Measurements from ENCODE around the gene TRAF4. TPM values are rescaled to one million over a fixed set of nuclear protein-coding genes. Genes with fewer than 3 reads are reported as not detected.

The TRAF4 gene
- total RNA-seq, 2 experiments from 2014 or later, result 44.9 to 45.1 TPM

DNA sequence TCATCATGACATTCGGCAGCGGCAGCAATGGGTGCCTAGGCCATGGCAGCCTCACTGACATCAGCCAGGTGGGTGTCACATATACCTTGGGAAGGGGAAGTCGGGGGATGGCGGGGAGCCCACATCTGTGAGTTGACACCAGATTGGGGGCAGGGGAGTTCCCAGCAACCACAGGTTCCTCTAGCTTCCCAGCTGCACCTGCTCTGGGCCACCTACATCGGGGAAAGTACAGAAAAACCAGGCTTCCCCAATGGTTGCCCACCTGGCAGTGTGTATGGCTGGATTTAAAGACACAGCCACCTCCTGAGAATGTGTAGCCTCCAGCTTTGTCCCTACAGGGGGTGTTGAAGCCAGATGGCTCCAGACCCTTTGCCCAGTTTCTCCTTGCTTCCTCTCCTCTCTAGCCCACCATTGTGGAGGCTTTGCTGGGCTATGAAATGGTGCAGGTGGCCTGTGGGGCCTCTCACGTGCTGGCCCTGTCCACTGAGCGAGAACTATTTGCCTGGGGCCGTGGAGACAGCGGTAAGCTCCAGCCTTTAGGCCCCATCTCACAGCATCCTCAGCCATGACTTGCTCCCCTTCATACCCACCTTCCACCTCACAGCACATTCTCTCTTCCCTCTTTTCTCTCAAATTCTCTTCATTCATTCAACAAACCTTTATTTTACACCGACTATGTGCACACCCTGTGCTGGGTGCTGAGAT is 5.0 kb upstream of the TRAF4 start:
- POLR2A ChIA-PET, result no interaction called here
- Mint-ChIP-seq H3K27ac (peak overlapping the region; percentile 80), H3K27me3 (no peaks in the 10 kb centered on the region), H3K36me3 (ENCODE audit: low read depth) (peaks cover 14% of the 10 kb centered on the region), H3K4me1 (peaks cover 29% of the 10 kb centered on the region), H3K9me3 (peaks cover 2% of the 10 kb centered on the region), H3K4me3 (no peak overlapping the region)
- no peak for DNase-seq
- CTCF ChIA-PET, result interaction anchor here (20.1 kb wide), 1 partner anchor 9 kb away, joined by 420 read pairs; the partner anchor contains the start of genes NEK8 and TLCD1

DNA sequence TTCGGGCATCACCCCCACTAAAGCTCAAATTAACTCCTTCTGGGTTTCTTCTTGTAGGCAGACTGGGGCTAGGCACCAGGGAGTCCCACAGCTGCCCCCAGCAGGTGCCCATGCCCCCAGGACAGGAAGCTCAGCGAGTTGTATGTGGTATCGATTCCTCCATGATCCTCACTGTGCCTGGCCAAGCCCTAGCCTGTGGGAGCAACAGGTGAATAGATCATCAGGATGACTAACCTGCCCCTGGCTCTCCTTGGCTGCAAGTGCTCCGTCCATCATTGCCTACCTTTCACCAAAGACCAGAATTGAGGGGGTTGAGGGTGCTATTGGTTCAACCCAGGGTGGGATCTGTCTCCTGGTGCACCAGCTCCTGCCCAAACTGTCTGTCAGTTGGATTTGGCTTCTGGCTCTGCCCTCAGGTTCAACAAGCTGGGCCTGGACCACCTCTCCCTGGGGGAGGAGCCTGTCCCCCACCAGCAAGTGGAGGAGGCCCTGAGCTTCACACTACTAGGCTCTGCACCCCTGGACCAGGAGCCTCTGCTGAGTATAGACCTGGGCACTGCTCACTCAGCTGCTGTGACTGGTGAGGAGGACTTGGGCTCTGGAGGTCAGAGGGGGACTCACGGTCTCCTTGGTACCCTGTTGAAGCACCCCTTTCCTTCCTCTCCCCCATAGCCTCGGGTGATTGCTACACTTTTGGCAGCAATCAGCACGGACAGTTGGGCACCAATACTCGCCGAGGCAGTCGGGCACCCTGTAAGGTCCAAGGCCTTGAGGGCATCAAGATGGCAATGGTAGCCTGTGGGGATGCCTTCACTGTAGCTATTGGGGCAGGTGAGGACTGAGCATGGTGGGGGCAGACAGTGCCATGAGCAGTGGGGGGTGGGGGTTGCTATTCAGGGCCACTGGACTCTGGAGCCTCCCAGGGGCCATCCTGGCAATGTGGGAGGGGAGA is 3.1 kb upstream of the TRAF4 start:
- CTCF ChIA-PET, result interaction anchor here (1.0 to 20.1 kb wide), 3 partner anchors 9 to 23 kb away, joined by 3 to 420 read pairs (median 3); partner anchors contain the start of genes NEK8 and TLCD1
- Mint-ChIP-seq H3K4me1 (peaks cover 34% of the 10 kb centered on the region), H3K4me3 (no peak overlapping the region), H3K9me3 (peaks cover 2% of the 10 kb centered on the region), H3K27me3 (no peaks in the 10 kb centered on the region), H3K36me3 (ENCODE audit: low read depth) (peaks cover 14% of the 10 kb centered on the region), H3K27ac (no peak overlapping the region)
- DNase-seq, result no peak
- POLR2A ChIA-PET, result no interaction called here

DNA sequence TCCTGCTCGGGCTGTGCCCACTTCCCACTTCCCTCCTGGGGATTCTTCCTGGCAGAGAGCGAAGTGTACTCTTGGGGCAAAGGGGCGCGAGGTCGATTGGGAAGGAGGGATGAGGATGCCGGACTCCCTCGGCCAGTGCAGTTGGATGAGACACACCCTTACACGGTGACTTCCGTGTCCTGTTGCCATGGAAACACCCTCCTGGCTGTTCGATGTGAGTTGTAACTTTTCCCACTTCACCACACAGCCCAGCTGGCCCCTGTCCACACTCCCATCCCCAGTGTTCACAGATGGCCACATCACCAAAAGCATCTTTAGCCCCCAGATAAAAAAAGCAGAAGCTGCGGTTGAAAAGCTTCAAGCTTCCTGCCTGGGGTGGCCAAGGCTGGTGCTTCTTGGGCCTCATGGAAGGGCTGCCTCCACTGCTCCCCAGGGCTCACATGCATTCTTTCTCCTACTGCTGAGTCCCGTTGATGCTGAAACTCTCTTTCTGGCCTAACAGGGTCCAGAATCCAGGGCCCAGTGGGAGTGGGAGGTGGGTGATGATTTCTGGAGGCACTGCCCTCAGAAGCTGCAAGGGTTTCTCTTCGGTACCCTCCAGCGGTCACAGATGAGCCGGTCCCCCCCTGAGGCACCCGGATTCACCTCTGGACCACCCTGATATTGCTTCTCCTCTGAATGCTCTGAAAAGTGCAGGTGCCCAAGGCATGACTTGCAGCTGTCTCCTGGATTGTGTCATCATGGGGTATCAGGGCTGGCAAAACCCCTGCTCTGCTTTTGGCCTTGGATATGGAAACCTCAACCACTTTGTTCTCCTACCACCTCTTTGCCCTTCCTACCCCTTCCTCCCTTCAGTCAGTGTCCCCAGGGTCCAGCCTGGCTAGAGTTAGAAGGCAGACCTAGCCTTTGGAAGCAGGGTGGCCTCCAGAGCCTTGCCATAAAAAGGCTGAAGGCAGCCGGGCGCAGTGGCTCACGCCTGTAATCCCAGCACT is 2.2 kb upstream of the TRAF4 start:
- H3K4me1 Mint-ChIP-seq, result peaks cover 42% of the 10 kb centered on the region
- POLR2A ChIA-PET, result no interaction called here
- CTCF ChIA-PET, result interaction anchor here (0.6 to 20.1 kb wide), 5 partner anchors 8 to 163 kb away, joined by 3 to 420 read pairs (median 3); partner anchors contain the start of genes NEK8 and TLCD1
- H3K4me3 Mint-ChIP-seq, result no peak overlapping the region
- no peaks in the 10 kb centered on the region for H3K27me3 Mint-ChIP-seq
- no peak for DNase-seq
- H3K36me3 Mint-ChIP-seq (ENCODE audit: low read depth), result peaks cover 13% of the 10 kb centered on the region
- peak overlapping the region; percentile 51 for H3K27ac Mint-ChIP-seq
- peaks cover 2% of the 10 kb centered on the region for H3K9me3 Mint-ChIP-seq

DNA sequence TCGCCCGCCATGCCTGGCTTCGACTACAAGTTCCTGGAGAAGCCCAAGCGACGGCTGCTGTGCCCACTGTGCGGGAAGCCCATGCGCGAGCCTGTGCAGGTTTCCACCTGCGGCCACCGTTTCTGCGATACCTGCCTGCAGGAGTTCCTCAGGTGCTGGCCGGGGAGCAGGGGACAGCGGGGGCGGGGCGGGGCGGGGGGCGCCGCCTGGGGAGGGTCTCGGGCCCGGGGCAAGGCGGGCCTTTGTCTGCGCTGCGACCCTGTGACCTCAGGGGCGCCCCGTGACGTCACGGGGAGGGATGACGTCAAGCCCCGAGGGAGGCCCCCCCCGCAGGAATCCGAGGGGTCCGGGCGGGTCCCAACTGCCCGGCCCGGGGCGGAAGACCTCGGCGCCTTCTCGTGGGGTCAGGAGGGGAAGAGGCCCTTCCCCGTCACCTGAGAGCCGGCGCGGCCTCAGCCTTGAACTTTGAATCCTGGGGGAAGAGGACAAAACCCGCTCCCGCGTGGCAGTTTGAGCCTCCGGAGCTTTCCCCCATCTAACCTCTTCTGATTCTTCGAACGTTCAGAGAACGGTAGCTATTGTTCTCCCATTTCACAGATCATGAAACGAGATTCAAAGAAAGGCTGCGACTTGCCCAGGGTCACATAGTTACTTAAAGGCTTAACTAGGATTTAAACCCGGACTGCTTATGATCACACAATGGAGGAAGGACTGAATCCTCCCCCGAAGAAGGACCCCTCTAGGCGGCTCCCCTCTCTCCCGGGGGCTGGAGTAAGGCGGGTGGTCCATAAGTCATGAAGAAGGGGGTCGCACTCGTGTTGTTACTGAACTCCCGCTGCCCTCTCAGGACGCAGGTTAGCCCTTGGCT is 527 bp downstream of the TRAF4 start:
- ChIA-PET CTCF (interaction anchor here (0.6 to 20.1 kb wide), 6 partner anchors 14 to 153 kb away, joined by 3 to 420 read pairs (median 4); partner anchors contain the start of genes FLOT2, NEK8, RPL23A and TLCD1), POLR2A (interaction anchor here (1.0 to 1.9 kb wide), 3 partner anchors 15 to 18 kb away, joined by 3 to 6 read pairs (median 3); partner anchors contain the start of gene TLCD1)
- Mint-ChIP-seq H3K27me3 (no peaks in the 10 kb centered on the region), H3K27ac (peak overlapping the region; percentile 94), H3K4me3 (peak overlapping the region; percentile 89), H3K9me3 (peaks cover 2% of the 10 kb centered on the region), H3K36me3 (ENCODE audit: low read depth) (peaks cover 15% of the 10 kb centered on the region), H3K4me1 (peaks cover 42% of the 10 kb centered on the region)
- peak; percentile 71 for DNase-seq

DNA sequence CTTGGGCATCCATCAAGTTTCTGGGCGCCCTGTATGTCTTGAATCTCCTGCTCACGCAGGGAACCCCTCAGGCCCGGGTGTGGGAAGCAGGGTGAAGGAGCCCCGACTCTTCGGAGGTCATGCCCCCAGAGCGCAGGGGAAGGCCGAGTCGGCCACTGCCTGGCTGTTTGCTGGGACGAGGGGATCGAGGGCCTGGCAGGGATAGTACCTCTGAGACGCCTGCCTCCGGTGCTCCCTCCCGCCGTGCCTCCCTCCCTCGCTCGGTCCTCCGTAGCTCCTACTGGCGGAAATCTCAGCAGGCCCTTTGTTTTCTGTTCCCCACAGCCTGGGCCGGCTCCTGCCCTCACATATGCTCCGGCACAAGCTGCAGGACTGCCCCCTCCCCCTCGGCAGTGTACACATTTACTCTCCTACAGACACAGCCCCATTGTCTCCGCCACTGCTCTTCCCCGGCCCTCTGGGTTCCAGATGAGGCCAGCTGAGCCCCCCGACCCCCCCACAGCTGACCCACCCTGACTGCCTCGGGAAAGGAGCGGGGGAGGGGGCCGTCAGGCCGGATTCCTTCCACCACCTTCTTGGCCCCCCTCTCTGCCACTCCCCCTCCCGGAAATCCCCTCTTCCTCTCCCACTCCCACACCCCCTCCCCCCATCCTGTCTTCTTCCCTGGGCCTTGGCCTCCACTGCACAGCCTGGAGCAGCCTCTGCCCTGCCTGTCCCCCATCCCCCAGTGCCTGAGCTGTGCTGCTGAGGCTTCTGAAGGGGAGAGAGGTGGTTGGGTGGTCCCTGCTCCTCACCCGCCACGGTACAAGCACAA is 1.4 kb downstream of the TRAF4 start:
- ChIA-PET CTCF (interaction anchor here (1.2 to 20.1 kb wide), 5 partner anchors 15 to 153 kb away, joined by 3 to 420 read pairs (median 5); partner anchors contain the start of genes FLOT2, NEK8, RPL23A and TLCD1), POLR2A (interaction anchor here (0.5 to 1.9 kb wide), 3 partner anchors 16 to 154 kb away, joined by 3 to 6 read pairs (median 3); partner anchors contain the start of gene TLCD1)
- Mint-ChIP-seq H3K9me3 (no peaks in the 10 kb centered on the region), H3K27me3 (no peaks in the 10 kb centered on the region), H3K4me3 (peak overlapping the region; percentile 89), H3K4me1 (peaks cover 47% of the 10 kb centered on the region), H3K36me3 (ENCODE audit: low read depth) (peaks cover 15% of the 10 kb centered on the region), H3K27ac (peak overlapping the region; percentile 94)
- DNase-seq, result peak; percentile 45

DNA sequence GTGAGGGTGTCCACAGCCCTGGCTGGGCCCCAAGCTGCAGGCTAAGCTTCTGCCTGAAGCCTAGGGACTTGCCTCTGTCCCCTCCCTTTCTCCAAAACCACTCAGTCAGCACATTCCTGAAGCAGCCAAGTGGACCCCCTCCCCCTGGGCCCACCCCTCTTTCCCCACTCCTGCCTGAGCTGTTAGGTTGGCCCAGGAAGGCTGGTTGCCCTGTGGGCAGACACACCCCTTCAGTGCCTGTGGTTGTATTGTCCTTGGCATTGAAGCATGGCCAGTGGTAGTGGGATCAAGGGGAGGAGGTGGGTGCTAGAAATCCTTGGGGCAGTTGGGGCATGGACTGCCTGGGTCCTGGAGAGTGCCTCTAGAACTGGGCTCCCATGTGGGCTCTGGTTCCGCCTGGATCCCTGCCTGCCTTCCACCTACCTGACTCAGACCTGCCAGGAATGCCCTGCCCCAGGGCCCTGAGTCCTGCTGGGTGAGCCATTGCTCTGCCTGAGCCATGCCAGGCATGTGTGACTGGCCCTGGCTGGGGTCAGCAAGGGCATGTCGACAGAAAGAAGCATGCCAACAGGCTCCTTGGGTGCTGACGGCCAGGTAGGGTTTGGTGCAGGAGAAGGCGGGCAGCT is 2.1 kb downstream of the TRAF4 start:
- DNase-seq, result no peak
- H3K9me3 Mint-ChIP-seq, result no peaks in the 10 kb centered on the region
- peaks cover 48% of the 10 kb centered on the region for H3K4me1 Mint-ChIP-seq
- H3K27ac Mint-ChIP-seq, result peak overlapping the region; percentile 94
- H3K36me3 Mint-ChIP-seq (ENCODE audit: low read depth), result peaks cover 11% of the 10 kb centered on the region
- no peaks in the 10 kb centered on the region for H3K27me3 Mint-ChIP-seq
- ChIA-PET CTCF (interaction anchor here (1.2 to 20.1 kb wide), 6 partner anchors 16 to 161 kb away, joined by 3 to 420 read pairs (median 4); partner anchors contain the start of genes FLOT2, NEK8, RPL23A and TLCD1), POLR2A (interaction anchor here (1.5 to 1.9 kb wide), 2 partner anchors 17 to 19 kb away, joined by 3 to 6 read pairs; partner anchors contain the start of gene TLCD1)
- H3K4me3 Mint-ChIP-seq, result peak overlapping the region; percentile 89

DNA sequence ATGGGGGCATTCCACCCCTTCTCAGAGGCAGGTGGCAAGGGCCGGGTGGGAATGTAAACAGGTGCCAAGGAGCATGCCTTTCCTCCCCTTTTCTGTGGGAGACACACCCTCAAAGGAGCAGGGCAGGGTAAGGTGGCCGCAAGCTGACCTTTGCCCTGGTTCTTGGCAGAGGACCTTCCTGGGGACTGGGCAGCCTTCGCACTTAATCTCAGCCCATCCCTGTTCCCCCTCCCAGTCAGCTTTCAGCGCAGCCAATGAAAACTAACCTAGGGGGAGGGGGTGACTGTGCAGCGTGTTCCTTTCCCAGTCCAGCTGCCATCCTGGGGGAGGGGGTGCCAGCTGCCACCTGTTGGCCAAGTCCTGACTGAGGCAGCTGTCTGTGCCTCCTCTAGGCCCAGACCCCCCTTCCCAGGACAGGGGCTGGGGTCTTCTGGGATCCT is 2.8 kb downstream of the TRAF4 start:
- CTCF ChIA-PET, result interaction anchor here (1.5 to 20.1 kb wide), 2 partner anchors 16 to 160 kb away, joined by 4 to 420 read pairs; partner anchors contain the start of genes NEK8 and TLCD1
- POLR2A ChIA-PET, result interaction anchor here (1.9 kb wide), 1 partner anchor 20 kb away, joined by 6 read pairs; the partner anchor contains the start of gene TLCD1
- Mint-ChIP-seq H3K27me3 (no peaks in the 10 kb centered on the region), H3K36me3 (ENCODE audit: low read depth) (peaks cover 11% of the 10 kb centered on the region), H3K4me1 (peaks cover 42% of the 10 kb centered on the region), H3K27ac (peak overlapping the region; percentile 94), H3K9me3 (no peaks in the 10 kb centered on the region), H3K4me3 (peak overlapping the region; percentile 89)
- DNase-seq, result no peak

DNA sequence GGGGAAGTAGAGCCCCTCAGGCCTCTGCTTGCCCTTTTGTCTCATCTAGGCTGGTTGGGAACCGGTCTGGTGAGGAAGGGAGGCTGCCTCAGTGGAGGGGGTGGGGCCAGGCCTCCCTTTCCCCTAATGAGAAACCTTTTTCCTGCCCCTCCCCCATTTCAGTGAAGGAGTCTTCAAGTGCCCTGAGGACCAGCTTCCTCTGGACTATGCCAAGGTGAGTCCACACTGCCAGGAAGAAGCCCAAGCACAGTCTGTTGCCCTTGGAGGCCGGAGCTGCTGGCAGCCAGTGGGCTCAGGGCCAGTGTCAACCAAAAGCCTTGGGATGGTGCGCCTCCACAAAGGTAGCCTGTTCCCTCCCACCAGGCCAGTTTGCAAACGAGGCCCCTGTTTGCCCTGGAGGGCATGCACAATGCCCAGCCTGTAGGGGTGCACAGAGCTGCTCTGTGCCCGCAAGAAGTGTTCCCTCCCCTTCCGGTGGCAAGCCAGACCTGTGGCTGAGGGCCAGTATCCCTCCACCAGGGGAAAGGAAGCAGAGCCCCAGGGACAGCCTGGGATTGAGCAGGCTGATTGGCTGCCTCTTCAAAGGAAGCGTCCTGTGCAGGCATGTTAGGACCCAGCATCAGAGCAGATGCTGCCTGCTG is 3.4 kb downstream of the TRAF4 start:
- no peaks in the 10 kb centered on the region for H3K27me3 Mint-ChIP-seq
- no peak for DNase-seq
- no peaks in the 10 kb centered on the region for H3K9me3 Mint-ChIP-seq
- no peak overlapping the region for H3K4me3 Mint-ChIP-seq
- ChIA-PET POLR2A (no interaction called here), CTCF (interaction anchor here (1.5 to 20.1 kb wide), 2 partner anchors 17 to 160 kb away, joined by 4 to 420 read pairs; partner anchors contain the start of genes NEK8 and TLCD1)
- H3K4me1 Mint-ChIP-seq, result peaks cover 37% of the 10 kb centered on the region
- H3K27ac Mint-ChIP-seq, result no peak overlapping the region
- H3K36me3 Mint-ChIP-seq (ENCODE audit: low read depth), result peaks cover 9% of the 10 kb centered on the region
